Breast epithelium (tissue), 3 donors: Measurements from ENCODE around the gene RIMBP2.

Experiments used
- POLR2A ChIP-seq: fragments of 450-650 bp; IDR thresholded peaks from one replicate; pipeline ENCODE4 v1.6.1; 2016; ENCODE audit warnings: antibody characterized with exemption, mild to moderate bottlenecking, moderate library complexity
- POLR2AphosphoS5 ChIP-seq, 3 donors: sonication (generic); formaldehyde crosslinking; IDR thresholded peaks; one replicate each; pipeline ENCODE4 v1.6.1; 2017; ENCODE audit warnings: antibody characterized with exemption in 3 of 3
- TF ChIP-seq, protein P1 (sequence below), 3 donors: fragments of 450-650 bp; IDR thresholded peaks; one replicate each; pipeline ENCODE4 v1.5.1; 2016 to 2017; ENCODE audit warnings: antibody characterized with exemption in 3 of 3, mild to moderate bottlenecking in 3 of 3, moderate library complexity in 3 of 3

DNA sequence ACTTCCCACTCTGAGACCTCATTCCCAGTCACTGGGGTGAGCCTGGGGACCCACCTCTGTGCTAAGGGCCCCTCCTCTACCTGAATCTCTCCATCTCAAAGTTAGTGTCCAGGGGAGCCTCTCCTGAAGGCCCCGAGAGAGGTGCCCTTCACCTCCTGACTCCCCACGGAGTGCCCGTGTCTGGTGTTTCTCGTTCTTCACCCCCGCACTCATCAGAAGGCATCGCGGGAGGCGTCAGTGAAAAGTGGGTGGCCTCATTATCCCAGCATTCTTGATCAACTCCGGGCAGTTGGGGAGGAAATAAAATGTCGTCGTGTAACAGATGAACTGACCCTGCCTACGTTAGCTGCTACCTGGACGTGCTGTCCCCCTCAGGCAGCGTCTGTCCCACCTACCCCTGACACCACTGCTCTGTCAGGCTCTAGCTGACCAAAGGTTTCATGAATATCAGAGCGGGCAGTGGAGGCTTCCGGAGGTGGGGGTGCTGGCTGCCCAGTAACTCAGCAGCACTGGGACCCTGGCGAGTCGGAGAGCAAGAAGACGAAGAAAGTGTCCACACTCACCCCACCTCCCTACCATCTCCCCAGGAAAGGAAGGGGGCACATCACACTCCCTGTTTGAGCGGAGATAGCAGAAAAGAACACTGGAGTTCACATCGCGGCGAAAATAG is 275.6 kb downstream of the RIMBP2 start:
- TF ChIP-seq, protein P1, sequence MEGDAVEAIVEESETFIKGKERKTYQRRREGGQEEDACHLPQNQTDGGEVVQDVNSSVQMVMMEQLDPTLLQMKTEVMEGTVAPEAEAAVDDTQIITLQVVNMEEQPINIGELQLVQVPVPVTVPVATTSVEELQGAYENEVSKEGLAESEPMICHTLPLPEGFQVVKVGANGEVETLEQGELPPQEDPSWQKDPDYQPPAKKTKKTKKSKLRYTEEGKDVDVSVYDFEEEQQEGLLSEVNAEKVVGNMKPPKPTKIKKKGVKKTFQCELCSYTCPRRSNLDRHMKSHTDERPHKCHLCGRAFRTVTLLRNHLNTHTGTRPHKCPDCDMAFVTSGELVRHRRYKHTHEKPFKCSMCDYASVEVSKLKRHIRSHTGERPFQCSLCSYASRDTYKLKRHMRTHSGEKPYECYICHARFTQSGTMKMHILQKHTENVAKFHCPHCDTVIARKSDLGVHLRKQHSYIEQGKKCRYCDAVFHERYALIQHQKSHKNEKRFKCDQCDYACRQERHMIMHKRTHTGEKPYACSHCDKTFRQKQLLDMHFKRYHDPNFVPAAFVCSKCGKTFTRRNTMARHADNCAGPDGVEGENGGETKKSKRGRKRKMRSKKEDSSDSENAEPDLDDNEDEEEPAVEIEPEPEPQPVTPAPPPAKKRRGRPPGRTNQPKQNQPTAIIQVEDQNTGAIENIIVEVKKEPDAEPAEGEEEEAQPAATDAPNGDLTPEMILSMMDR (IDR thresholded peaks at IDR 0.05) = no peak
- TF ChIP-seq POLR2AphosphoS5 (IDR thresholded peaks at IDR 0.05) (no peak), POLR2A (no peak)
